SK-N-MC (cell line): ENCODE measurements around the gene GNAQ.

Source experiments
- EZH2 ChIP-seq: fragments of 200-600 bp; sonication (generic); IDR thresholded peaks from one replicate; pipeline ENCODE4 v1.6.1; 2017; ENCODE audit warnings: antibody characterized with exemption
- FOXP2 ChIP-seq: optimal IDR thresholded peaks from 2 replicates; pipeline ENCODE3; 2011; ENCODE audit warnings: mild to moderate bottlenecking, moderate library complexity; ENCODE audit not compliant: insufficient read depth; ENCODE audit errors: extremely low read length, control extremely low read depth

GRCh38 chr9:77826116-77826515 is 205.5 kb downstream of the GNAQ start:
- TF ChIP-seq FOXP2 (no peak), EZH2 (no peak)
